ENCODE data around the gene PRPF4.

GRCh38 chr9:113241161-113241560 is 34.3 kb upstream of the PRPF4 start:
- TF ChIP-seq, protein P1, sequence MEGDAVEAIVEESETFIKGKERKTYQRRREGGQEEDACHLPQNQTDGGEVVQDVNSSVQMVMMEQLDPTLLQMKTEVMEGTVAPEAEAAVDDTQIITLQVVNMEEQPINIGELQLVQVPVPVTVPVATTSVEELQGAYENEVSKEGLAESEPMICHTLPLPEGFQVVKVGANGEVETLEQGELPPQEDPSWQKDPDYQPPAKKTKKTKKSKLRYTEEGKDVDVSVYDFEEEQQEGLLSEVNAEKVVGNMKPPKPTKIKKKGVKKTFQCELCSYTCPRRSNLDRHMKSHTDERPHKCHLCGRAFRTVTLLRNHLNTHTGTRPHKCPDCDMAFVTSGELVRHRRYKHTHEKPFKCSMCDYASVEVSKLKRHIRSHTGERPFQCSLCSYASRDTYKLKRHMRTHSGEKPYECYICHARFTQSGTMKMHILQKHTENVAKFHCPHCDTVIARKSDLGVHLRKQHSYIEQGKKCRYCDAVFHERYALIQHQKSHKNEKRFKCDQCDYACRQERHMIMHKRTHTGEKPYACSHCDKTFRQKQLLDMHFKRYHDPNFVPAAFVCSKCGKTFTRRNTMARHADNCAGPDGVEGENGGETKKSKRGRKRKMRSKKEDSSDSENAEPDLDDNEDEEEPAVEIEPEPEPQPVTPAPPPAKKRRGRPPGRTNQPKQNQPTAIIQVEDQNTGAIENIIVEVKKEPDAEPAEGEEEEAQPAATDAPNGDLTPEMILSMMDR (IDR thresholded peaks at IDR 0.05) = no peak
- no peak for TF ChIP-seq POLR2A (IDR thresholded peaks at IDR 0.05)
